Loucy (cell line): ENCODE measurements around the gene PIGO.

ENCODE experiments used
- EZH2phosphoT487 ChIP-seq: fragments of 200-600 bp; IDR thresholded peaks from 2 replicates; pipeline ENCODE4 v1.6.1; 2018; ENCODE audit warnings: antibody characterized with exemption, mild to moderate bottlenecking, moderate library complexity, borderline replicate concordance
- TF ChIP-seq, protein P1 (sequence below): fragments of 200-600 bp; sonication (generic); conservative IDR thresholded peaks from 2 replicates; pipeline ENCODE4 v1.5.1; 2014; ENCODE audit warnings: mild to moderate bottlenecking, antibody characterized with exemption, low read length

DNA sequence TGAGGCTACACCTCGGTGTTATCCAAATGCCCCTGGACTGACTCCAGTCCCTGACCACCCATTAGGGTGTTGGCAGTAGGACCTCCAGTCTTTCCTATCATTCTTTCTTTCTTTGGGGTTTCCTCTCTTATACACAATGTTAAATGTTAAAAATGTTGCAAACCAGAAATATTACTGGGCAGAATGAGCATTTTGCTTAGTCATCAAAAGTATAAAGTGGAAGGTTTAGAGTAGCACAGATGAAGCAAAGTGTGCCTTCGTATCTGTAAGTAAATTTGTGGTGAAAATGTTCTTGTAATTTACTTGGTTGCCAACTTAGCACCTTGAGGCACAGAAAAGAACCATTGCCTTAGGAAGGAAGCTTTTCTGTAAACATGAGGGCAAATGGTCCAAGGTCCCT is 43.7 kb upstream of the PIGO start:
- TF ChIP-seq, protein P1, sequence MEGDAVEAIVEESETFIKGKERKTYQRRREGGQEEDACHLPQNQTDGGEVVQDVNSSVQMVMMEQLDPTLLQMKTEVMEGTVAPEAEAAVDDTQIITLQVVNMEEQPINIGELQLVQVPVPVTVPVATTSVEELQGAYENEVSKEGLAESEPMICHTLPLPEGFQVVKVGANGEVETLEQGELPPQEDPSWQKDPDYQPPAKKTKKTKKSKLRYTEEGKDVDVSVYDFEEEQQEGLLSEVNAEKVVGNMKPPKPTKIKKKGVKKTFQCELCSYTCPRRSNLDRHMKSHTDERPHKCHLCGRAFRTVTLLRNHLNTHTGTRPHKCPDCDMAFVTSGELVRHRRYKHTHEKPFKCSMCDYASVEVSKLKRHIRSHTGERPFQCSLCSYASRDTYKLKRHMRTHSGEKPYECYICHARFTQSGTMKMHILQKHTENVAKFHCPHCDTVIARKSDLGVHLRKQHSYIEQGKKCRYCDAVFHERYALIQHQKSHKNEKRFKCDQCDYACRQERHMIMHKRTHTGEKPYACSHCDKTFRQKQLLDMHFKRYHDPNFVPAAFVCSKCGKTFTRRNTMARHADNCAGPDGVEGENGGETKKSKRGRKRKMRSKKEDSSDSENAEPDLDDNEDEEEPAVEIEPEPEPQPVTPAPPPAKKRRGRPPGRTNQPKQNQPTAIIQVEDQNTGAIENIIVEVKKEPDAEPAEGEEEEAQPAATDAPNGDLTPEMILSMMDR, result no peak
- TF ChIP-seq EZH2phosphoT487, result no peak
